ENCODE results near the gene DAGLB.

DAGLB gene

DNA sequence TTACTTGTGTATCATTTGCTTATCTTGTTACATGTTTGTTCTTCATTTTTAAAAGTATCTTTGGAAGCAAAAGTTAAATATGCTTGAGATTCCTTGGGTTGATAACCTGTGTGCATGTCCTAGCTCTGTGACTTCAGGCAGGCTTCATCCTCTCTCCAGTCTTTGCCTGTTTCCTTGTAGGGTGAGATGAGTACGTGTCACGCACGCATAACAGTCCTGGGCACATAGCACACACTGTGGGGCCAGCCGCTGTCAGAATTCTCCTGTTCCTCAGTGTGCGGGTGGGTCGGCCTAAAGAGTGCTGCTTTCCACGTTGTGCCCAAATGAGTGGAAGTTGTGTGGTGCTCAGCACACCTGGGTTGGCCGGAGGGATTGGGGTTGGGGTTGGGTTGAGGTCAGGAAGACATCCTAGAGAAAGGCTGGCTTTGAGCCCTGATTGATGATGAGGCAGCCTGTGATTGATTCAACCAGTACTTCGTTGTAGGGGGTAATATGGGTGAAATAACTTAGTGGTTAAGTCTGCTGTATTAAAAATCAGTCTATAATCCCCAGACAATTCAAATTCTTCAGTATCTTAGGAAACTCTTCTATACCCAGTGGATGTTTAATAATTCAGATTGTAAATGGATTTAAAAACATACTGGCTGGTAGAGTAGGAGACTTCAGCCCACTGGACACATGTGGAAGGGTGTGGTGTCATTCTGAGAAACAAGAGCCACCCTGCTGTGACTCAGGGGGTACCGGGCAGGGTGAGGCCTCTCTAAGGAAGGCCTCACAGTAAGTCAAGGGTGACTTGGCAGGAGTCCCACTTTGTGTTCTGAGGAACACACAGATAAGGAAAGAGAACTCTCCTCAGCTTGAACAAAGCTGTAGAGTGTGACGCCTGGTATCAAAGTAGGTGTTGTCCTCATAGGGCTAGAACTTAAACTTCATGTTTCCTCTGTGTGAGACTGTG lies 54.8 kb downstream of the DAGLB start:
- H3K9me2 ChIP-seq (ENCODE audit: low read depth, low read length): no peaks in the 10 kb centered on the region
- no peak overlapping the region for H2AFZ ChIP-seq (ENCODE audit: low read length)
- H3K4me3 ChIP-seq (ENCODE audit: low read depth, low read length, poor library complexity, severe bottlenecking): no peak overlapping the region
- H3K27ac ChIP-seq (ENCODE audit: low read depth, low read length, poor library complexity, severe bottlenecking): no peak overlapping the region
- H4K20me1 ChIP-seq (ENCODE audit: insufficient read depth, low read length): no peaks in the 10 kb centered on the region
- no peak for TF ChIP-seq EZH2 (IDR thresholded peaks at IDR 0.05; ENCODE audit: borderline replicate concordance, low read length)
- TF ChIP-seq, protein P1, sequence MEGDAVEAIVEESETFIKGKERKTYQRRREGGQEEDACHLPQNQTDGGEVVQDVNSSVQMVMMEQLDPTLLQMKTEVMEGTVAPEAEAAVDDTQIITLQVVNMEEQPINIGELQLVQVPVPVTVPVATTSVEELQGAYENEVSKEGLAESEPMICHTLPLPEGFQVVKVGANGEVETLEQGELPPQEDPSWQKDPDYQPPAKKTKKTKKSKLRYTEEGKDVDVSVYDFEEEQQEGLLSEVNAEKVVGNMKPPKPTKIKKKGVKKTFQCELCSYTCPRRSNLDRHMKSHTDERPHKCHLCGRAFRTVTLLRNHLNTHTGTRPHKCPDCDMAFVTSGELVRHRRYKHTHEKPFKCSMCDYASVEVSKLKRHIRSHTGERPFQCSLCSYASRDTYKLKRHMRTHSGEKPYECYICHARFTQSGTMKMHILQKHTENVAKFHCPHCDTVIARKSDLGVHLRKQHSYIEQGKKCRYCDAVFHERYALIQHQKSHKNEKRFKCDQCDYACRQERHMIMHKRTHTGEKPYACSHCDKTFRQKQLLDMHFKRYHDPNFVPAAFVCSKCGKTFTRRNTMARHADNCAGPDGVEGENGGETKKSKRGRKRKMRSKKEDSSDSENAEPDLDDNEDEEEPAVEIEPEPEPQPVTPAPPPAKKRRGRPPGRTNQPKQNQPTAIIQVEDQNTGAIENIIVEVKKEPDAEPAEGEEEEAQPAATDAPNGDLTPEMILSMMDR (IDR thresholded peaks at IDR 0.05; ENCODE audit: low read length): no peak
- no peaks in the 10 kb centered on the region for H3K4me1 ChIP-seq (ENCODE audit: insufficient read depth, low read length, severe bottlenecking)
- no peaks in the 10 kb centered on the region for H3K27me3 ChIP-seq (ENCODE audit: insufficient read depth, low read length)
- peaks cover 33% of the 10 kb centered on the region for H3K79me2 ChIP-seq (ENCODE audit: insufficient read depth, low read length)
- no peaks in the 10 kb centered on the region for H3F3A ChIP-seq (ENCODE audit: insufficient read depth, low read length)
- peaks cover 68% of the 10 kb centered on the region for H3K36me3 ChIP-seq (ENCODE audit: insufficient read depth, low read length)
- no peaks in the 10 kb centered on the region for H3K9me3 ChIP-seq (ENCODE audit: low read length)
- no peak overlapping the region for H3K9ac ChIP-seq (ENCODE audit: low read length)
- no peak overlapping the region for H3K4me2 ChIP-seq (ENCODE audit: low read length)

DNA sequence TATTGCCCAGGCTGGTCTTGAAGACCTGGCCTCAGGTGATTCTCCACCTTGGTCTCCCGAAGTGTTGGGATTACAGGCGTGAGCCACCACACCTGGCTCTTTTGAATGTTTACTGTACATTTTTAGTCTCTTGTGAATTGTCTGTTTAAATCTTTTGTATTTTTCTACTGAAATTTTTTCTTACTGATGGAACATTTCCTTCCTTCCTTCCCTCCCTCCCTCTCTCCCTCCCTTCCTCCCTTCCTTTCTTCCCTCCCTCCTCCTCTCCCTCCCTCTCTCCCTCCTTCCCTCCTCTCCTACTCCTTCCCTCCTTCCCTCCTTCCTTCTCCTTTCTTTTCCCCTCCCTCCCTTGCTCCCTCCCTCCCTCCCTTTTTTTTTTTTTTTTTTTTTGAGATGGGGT lies 58.0 kb downstream of the DAGLB start:
- Histone ChIP-seq H3F3A (ENCODE audit: insufficient read depth, low read length) (no peaks in the 10 kb centered on the region), H3K9me3 (ENCODE audit: low read length) (no peaks in the 10 kb centered on the region), H3K27me3 (ENCODE audit: insufficient read depth, low read length) (no peaks in the 10 kb centered on the region), H3K9me2 (ENCODE audit: low read depth, low read length) (no peaks in the 10 kb centered on the region), H3K79me2 (ENCODE audit: insufficient read depth, low read length) (peaks cover 39% of the 10 kb centered on the region), H3K36me3 (ENCODE audit: insufficient read depth, low read length) (peaks cover 54% of the 10 kb centered on the region), H4K20me1 (ENCODE audit: insufficient read depth, low read length) (no peaks in the 10 kb centered on the region), H3K4me1 (ENCODE audit: insufficient read depth, low read length, severe bottlenecking) (peaks cover 11% of the 10 kb centered on the region), H2AFZ (ENCODE audit: low read length) (no peak overlapping the region), H3K27ac (ENCODE audit: low read depth, low read length, poor library complexity, severe bottlenecking) (no peak overlapping the region), H3K4me3 (ENCODE audit: low read depth, low read length, poor library complexity, severe bottlenecking) (no peak overlapping the region), H3K9ac (ENCODE audit: low read length) (no peak overlapping the region), H3K4me2 (ENCODE audit: low read length) (no peak overlapping the region)
- TF ChIP-seq EZH2 (IDR thresholded peaks at IDR 0.05; ENCODE audit: borderline replicate concordance, low read length): no peak
- TF ChIP-seq, protein P1 (IDR thresholded peaks at IDR 0.05; ENCODE audit: low read length): no peak

DNA sequence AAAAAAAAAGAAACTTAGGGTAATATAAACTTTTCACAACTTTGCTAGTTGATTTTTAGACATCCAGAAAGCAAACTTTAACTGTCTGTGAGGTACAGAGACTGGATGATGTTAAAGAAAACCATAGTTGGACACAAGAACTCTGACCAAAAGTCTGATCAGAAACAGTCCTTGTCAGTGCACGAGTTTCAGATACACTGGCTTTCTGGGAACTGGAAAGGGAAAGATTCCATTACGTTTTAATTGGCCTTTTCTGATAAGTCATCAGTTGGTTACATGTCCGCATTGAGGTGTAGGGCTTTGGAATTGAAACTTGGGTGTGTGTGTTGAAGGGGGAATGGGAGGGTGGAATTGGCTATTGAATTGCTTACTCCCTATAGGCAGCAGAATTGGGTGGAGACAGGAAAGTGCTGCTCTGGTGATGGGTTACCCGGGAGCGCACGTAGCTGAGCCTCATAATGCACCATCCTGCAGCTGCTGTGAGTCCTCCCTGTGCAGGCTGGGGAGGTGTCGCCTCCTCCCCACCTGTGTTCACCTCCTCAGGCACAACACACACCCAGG lies 59.9 kb downstream of the DAGLB start:
- TF ChIP-seq EZH2 (IDR thresholded peaks at IDR 0.05; ENCODE audit: borderline replicate concordance, low read length): no peak
- TF ChIP-seq, protein P1 (IDR thresholded peaks at IDR 0.05; ENCODE audit: low read length): no peak
- peaks cover 36% of the 10 kb centered on the region for H3K36me3 ChIP-seq (ENCODE audit: insufficient read depth, low read length)
- no peaks in the 10 kb centered on the region for H4K20me1 ChIP-seq (ENCODE audit: insufficient read depth, low read length)
- no peaks in the 10 kb centered on the region for H3K9me2 ChIP-seq (ENCODE audit: low read depth, low read length)
- no peak overlapping the region for H3K4me3 ChIP-seq (ENCODE audit: low read depth, low read length, poor library complexity, severe bottlenecking)
- no peak overlapping the region for H3K4me2 ChIP-seq (ENCODE audit: low read length)
- H3F3A ChIP-seq (ENCODE audit: insufficient read depth, low read length): no peaks in the 10 kb centered on the region
- H3K9me3 ChIP-seq (ENCODE audit: low read length): no peaks in the 10 kb centered on the region
- no peaks in the 10 kb centered on the region for H3K27me3 ChIP-seq (ENCODE audit: insufficient read depth, low read length)
- no peak overlapping the region for H3K9ac ChIP-seq (ENCODE audit: low read length)
- no peak overlapping the region for H3K27ac ChIP-seq (ENCODE audit: low read depth, low read length, poor library complexity, severe bottlenecking)
- H3K4me1 ChIP-seq (ENCODE audit: insufficient read depth, low read length, severe bottlenecking): peaks cover 17% of the 10 kb centered on the region
- no peak overlapping the region for H2AFZ ChIP-seq (ENCODE audit: low read length)
- H3K79me2 ChIP-seq (ENCODE audit: insufficient read depth, low read length): peaks cover 45% of the 10 kb centered on the region

Measured in OCI-LY1 (cell line).